GM12864 (cell line): ENCODE measurements around the gene STARD13.

Experiments used
- DNase-seq: peaks from one replicate; pipeline ENCODE4 v3.0.0-alpha.2; 2011; ENCODE audit warnings: low read depth
- H3K4me3 ChIP-seq: 2 replicates; pipeline ENCODE4 v1.5.1; 2011; ENCODE audit warnings: mild to moderate bottlenecking, low read depth, low read length, control low read depth
- TF ChIP-seq, protein P1 (sequence below): IDR thresholded peaks from 2 replicates; pipeline ENCODE4 v1.5.1; 2011; ENCODE audit warnings: low read depth, mild to moderate bottlenecking, moderate library complexity, low read length, control low read depth, inconsistent platforms; ENCODE audit errors: missing control alignments

STARD13 gene

DNA sequence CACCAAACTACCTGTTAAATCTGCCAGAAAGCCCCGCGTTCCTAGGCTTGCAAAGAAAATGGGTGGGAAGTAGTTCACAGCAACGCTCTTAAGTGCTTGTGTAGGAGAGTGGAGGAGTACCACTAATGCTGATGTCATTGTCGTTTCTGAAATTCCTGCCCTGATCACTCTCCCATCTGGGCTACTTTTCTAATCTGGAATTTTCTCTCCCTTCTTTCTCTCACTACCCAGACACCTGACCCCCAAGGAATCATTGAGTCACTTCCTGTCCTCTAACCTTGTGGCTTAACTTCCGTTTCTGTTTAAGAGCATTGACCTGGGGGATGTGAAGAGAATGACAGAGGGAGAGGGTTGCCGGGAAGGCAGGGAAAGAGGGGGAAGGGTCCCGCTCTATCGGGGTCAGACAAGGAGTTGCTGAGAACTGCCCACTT is 98.7 kb downstream of the STARD13 start:
- TF ChIP-seq, protein P1, sequence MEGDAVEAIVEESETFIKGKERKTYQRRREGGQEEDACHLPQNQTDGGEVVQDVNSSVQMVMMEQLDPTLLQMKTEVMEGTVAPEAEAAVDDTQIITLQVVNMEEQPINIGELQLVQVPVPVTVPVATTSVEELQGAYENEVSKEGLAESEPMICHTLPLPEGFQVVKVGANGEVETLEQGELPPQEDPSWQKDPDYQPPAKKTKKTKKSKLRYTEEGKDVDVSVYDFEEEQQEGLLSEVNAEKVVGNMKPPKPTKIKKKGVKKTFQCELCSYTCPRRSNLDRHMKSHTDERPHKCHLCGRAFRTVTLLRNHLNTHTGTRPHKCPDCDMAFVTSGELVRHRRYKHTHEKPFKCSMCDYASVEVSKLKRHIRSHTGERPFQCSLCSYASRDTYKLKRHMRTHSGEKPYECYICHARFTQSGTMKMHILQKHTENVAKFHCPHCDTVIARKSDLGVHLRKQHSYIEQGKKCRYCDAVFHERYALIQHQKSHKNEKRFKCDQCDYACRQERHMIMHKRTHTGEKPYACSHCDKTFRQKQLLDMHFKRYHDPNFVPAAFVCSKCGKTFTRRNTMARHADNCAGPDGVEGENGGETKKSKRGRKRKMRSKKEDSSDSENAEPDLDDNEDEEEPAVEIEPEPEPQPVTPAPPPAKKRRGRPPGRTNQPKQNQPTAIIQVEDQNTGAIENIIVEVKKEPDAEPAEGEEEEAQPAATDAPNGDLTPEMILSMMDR: no peak
- H3K4me3 ChIP-seq: no peak overlapping the region
- DNase-seq: no peak

DNA sequence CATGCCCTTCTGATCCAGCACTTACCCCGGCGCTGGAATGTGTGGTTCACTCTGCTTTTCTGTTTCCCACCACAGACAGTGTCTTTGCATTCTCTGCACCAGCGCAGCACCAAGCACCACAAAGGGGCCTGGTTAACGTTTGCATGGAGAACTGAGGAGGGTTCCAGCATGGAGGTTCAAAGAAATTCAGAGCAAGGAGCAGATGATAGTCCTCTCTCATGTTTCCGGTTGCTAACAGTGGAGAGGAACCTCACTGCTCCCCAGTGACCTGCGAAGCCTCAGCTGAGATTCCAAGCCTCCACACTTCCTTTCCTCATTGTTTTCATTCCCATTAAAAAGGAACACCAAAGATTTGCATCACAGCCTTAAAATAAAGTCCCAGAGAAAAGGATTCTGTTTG is 99.7 kb downstream of the STARD13 start:
- no peak for DNase-seq
- TF ChIP-seq, protein P1: no peak
- no peak overlapping the region for H3K4me3 ChIP-seq

DNA sequence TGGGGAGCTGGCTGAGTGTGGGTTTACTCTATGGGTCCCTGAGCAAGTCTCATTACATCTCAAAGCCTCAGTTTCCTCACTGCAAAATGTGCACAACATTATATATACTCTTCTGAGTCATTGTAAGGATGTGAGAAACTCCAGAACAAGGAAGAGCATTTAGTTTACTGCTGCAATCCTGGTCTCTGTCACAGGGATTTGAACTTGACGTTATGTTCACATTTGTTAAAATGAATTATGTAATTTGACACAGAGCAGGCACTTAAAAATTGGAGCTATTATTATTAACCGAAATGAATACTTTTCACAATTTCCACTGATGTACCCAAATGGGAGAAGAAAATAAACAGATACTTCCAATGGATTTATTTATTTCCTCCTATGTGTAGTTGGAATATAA is 101.0 kb downstream of the STARD13 start:
- DNase-seq: no peak
- H3K4me3 ChIP-seq: no peak overlapping the region
- TF ChIP-seq, protein P1: no peak

- TF ChIP-seq, protein P1: no peak
- DNase-seq: no peak
- no peak overlapping the region for H3K4me3 ChIP-seq
Observed at GRCh38 chr13:33184112-33184490, 101.5 kb downstream of the STARD13 start.

GRCh38 chr13:33183431-33184111 is 102.0 kb downstream of the STARD13 start:
- no peak overlapping the region for H3K4me3 ChIP-seq
- DNase-seq: no peak
- TF ChIP-seq, protein P1: no peak

- H3K4me3 ChIP-seq: no peak overlapping the region
- TF ChIP-seq, protein P1: no peak
- DNase-seq: no peak
Observed at GRCh38 chr13:33182729-33183128, 102.8 kb downstream of the STARD13 start.

- H3K4me3 ChIP-seq: no peak overlapping the region
- TF ChIP-seq, protein P1: no peak
- DNase-seq: no peak
Observed at GRCh38 chr13:33181264-33181663, 104.3 kb downstream of the STARD13 start.
